CD4-positive, CD25-positive, alpha-beta regulatory T cell (primary cell): ENCODE measurements around the gene OR51V1. TPM values are rescaled to one million over a fixed set of nuclear protein-coding genes. Genes with fewer than 3 reads are reported as not detected.

ENCODE experiments used
- ATAC-seq, 2 donors: fragments of 150-1000 bp; cut with Tn5 transposase; one replicate each; pipeline ENCODE4 v1.10.0; 2021; ENCODE audit warnings: low read depth in 2 of 2, moderate number of reproducible peaks in 2 of 2, moderate library complexity in 1 of 2
- DNase-seq, 3 donors: peaks; one replicate each; pipeline versions ENCODE4 v3.0.0 to v3.0.0-alpha.2; 2012 to 2022; ENCODE audit warnings: mixed read lengths in 1 of 3
- H3K27ac ChIP-seq: one replicate; pipeline ENCODE4 v1.7.0; 2013; ENCODE audit warnings: mild to moderate bottlenecking, low read length; ENCODE audit not compliant: insufficient read depth, poor library complexity, severe bottlenecking
- H3K27me3 ChIP-seq: one replicate; pipeline ENCODE4 v1.7.0; 2013; ENCODE audit warnings: low read length; ENCODE audit not compliant: control insufficient read depth, insufficient read depth
- H3K36me3 ChIP-seq: one replicate; pipeline ENCODE4 v1.7.0; 2013; ENCODE audit warnings: mild to moderate bottlenecking, low read length, moderate library complexity; ENCODE audit not compliant: control insufficient read depth, insufficient read depth
- H3K4me1 ChIP-seq: 2 replicates; pipeline ENCODE4 v1.7.0; 2013; ENCODE audit warnings: mild to moderate bottlenecking, low read length; ENCODE audit not compliant: insufficient read depth, control insufficient read depth, poor library complexity, severe bottlenecking
- H3K4me3 ChIP-seq: one replicate; pipeline ENCODE4 v1.7.0; 2013; ENCODE audit warnings: low read depth, mild to moderate bottlenecking, low read length, moderate library complexity
- H3K9me3 ChIP-seq, 2 experiments: 1 replicate in 1 of 2; 2 replicates in 1 of 2; pipeline ENCODE4 v1.7.0; 2013; ENCODE audit warnings: low read length in 2 of 2, mild to moderate bottlenecking in 1 of 2, moderate library complexity in 1 of 2; ENCODE audit not compliant: control insufficient read depth in 2 of 2
- H3K27ac Mint-ChIP-seq, 3 donors: one replicate each; pipeline ENCODE4 v1.8.0; 2020 to 2022; ENCODE audit warnings: mild to moderate bottlenecking in 3 of 3, mixed read lengths in 3 of 3, moderate library complexity in 2 of 3
- H3K27me3 Mint-ChIP-seq: one replicate; pipeline ENCODE4 v1.8.0; 2022; ENCODE audit warnings: mild to moderate bottlenecking, mixed read lengths
- H3K36me3 Mint-ChIP-seq: one replicate; pipeline ENCODE4 v1.8.0; 2020; ENCODE audit warnings: mixed read lengths
- H3K4me1 Mint-ChIP-seq, 4 donors: one replicate each; pipeline ENCODE4 v1.8.0; 2020 to 2022; ENCODE audit warnings: mixed read lengths in 4 of 4, mild to moderate bottlenecking in 1 of 4
- H3K4me3 Mint-ChIP-seq, 4 donors: one replicate each; pipeline ENCODE4 v1.8.0; 2020 to 2022; ENCODE audit warnings: mild to moderate bottlenecking in 4 of 4, mixed read lengths in 4 of 4, moderate library complexity in 3 of 4
- H3K9me3 Mint-ChIP-seq, 7 donors: one replicate each; pipeline ENCODE4 v1.8.0; 2020 to 2022; ENCODE audit warnings: mixed read lengths in 7 of 7, mild to moderate bottlenecking in 3 of 7, moderate library complexity in 2 of 7
- polyA plus RNA-seq, 4 donors: library from polyadenylated mRNA; unstranded; fragments of 300-500 nt; fragmentation: Illumina TruSeq; gene quantifications; one replicate each; pipeline ENCODE4 v1.2.3, GENCODE V29; 2021
- total RNA-seq: library from RNA; stranded (reverse); gene quantifications from one replicate; pipeline ENCODE4 v1.2.3, GENCODE V29; 2022

Gene OR51V1
- total and polyA plus RNA-seq, 5 donors from 2014 or later = not detected

- H3K9me3 Mint-ChIP-seq = peaks cover 0 to 3% (median 0%) of the 10 kb centered on the region in 7 donors
- no peak for ATAC-seq
These were observed 29.3 kb upstream of the OR51V1 start for GRCh38 chr11:5229796-5230195.

GRCh38 chr11:5229356-5229755, 28.9 kb upstream of the OR51V1 start:
- Mint-ChIP-seq H3K27ac (no peak overlapping the region), H3K9me3 (peaks cover 0 to 3% (median 0%) of the 10 kb centered on the region in 7 donors), H3K4me1 (peaks cover 0 to under 1% (median 0%) of the 10 kb centered on the region in 4 donors), H3K27me3 (peaks cover 5% of the 10 kb centered on the region), H3K4me3 (no peak overlapping the region), H3K36me3 (no peaks in the 10 kb centered on the region)
- Histone ChIP-seq H3K27me3 (peaks cover 5% of the 10 kb centered on the region), H3K36me3 (peaks cover 14% of the 10 kb centered on the region), H3K4me1 (peaks cover 17% of the 10 kb centered on the region), H3K27ac (no peak overlapping the region), H3K4me3 (no peak overlapping the region), H3K9me3 (peaks cover 8 to 14% of the 10 kb centered on the region in 2 experiments)
- DNase-seq (no peak), ATAC-seq (no peak)

More at GRCh38 chr11:5229796-5230195, 29.3 kb upstream of the OR51V1 start:
- peaks cover 15% of the 10 kb centered on the region for H3K4me1 ChIP-seq
- peaks cover 13% of the 10 kb centered on the region for H3K36me3 ChIP-seq
- Mint-ChIP-seq H3K27ac (no peak overlapping the region), H3K4me3 (no peak overlapping the region), H3K36me3 (no peaks in the 10 kb centered on the region), H3K4me1 (peaks cover 0 to 3% (median 0%) of the 10 kb centered on the region in 4 donors), H3K27me3 (peaks cover 5% of the 10 kb centered on the region)
- H3K27me3 ChIP-seq = peaks cover 5% of the 10 kb centered on the region
- peaks cover 7 to 11% of the 10 kb centered on the region in 2 experiments for H3K9me3 ChIP-seq
- H3K4me3 ChIP-seq = no peak overlapping the region
- no peak overlapping the region for H3K27ac ChIP-seq
- DNase-seq = no peak

- H3K4me1 Mint-ChIP-seq = no peaks in the 10 kb centered on the region
- Histone ChIP-seq H3K4me3 (no peak overlapping the region), H3K27ac (no peak overlapping the region), H3K4me1 (peaks cover 17% of the 10 kb centered on the region), H3K9me3 (peaks cover 8 to 14% of the 10 kb centered on the region in 2 experiments), H3K36me3 (peaks cover 14% of the 10 kb centered on the region), H3K27me3 (peaks cover 5% of the 10 kb centered on the region)
- no peak for DNase-seq
- H3K27me3 Mint-ChIP-seq = peaks cover 5% of the 10 kb centered on the region
- H3K4me3 Mint-ChIP-seq = no peak overlapping the region
- H3K27ac Mint-ChIP-seq = no peak overlapping the region
- no peaks in the 10 kb centered on the region for H3K36me3 Mint-ChIP-seq
- ATAC-seq = no peak
- H3K9me3 Mint-ChIP-seq = peaks cover 0 to 3% (median 0%) of the 10 kb centered on the region in 7 donors
These were observed 27.6 kb upstream of the OR51V1 start for GRCh38 chr11:5228124-5228523.

GRCh38 chr11:5227681-5228080, 27.2 kb upstream of the OR51V1 start:
- Mint-ChIP-seq H3K9me3 (peaks cover 0 to 3% (median 0%) of the 10 kb centered on the region in 7 donors), H3K4me1 (no peaks in the 10 kb centered on the region), H3K4me3 (no peak overlapping the region), H3K27ac (no peak overlapping the region), H3K36me3 (no peaks in the 10 kb centered on the region), H3K27me3 (peaks cover 5% of the 10 kb centered on the region)
- no peak overlapping the region for H3K4me3 ChIP-seq
- no peak for DNase-seq
- H3K27me3 ChIP-seq = peaks cover 5% of the 10 kb centered on the region
- peaks cover 17% of the 10 kb centered on the region for H3K4me1 ChIP-seq
- peaks cover 14% of the 10 kb centered on the region for H3K36me3 ChIP-seq
- no peak for ATAC-seq
- H3K27ac ChIP-seq = no peak overlapping the region
- peaks cover 8 to 14% of the 10 kb centered on the region in 2 experiments for H3K9me3 ChIP-seq

GRCh38 chr11:5226732-5227310, 26.3 kb upstream of the OR51V1 start, which contains the start of gene HBB:
HBB (minus strand) TSS chr11:5227071; CDS start chr11:5227021, 50 bp downstream.
- peaks cover 8 to 14% of the 10 kb centered on the region in 2 experiments for H3K9me3 ChIP-seq
- peaks cover 5% of the 10 kb centered on the region for H3K27me3 Mint-ChIP-seq
- no peak within 1 kb of the TSS for H3K4me3 Mint-ChIP-seq
- ATAC-seq (no peak), DNase-seq (no peak)
- no peak within 1 kb of the TSS for H3K27ac ChIP-seq
- H3K27ac Mint-ChIP-seq = no peak within 1 kb of the TSS
- H3K4me1 ChIP-seq = peaks cover 17% of the 10 kb centered on the region
- no peaks in the 10 kb centered on the region for H3K36me3 Mint-ChIP-seq
- peaks cover 0 to 4% (median 0%) of the 10 kb centered on the region in 7 donors for H3K9me3 Mint-ChIP-seq
- peaks cover 5% of the 10 kb centered on the region for H3K27me3 ChIP-seq
- no peaks in the 10 kb centered on the region for H3K4me1 Mint-ChIP-seq
- peak within 1 kb of the TSS; percentile 0 for H3K4me3 ChIP-seq
- H3K36me3 ChIP-seq = peaks cover 14% of the 10 kb centered on the region

GRCh38 chr11:5225480-5225871, 25.0 kb upstream of the OR51V1 start:
- peaks cover 17% of the 10 kb centered on the region for H3K4me1 ChIP-seq
- Mint-ChIP-seq H3K27me3 (peaks cover under 1% of the 10 kb centered on the region), H3K27ac (no peak overlapping the region), H3K9me3 (peaks cover 0 to 4% (median 0%) of the 10 kb centered on the region in 7 donors), H3K36me3 (no peaks in the 10 kb centered on the region), H3K4me3 (no peak overlapping the region), H3K4me1 (no peaks in the 10 kb centered on the region)
- H3K27me3 ChIP-seq = peaks cover 5% of the 10 kb centered on the region
- no peak overlapping the region for H3K27ac ChIP-seq
- ATAC-seq (no peak), DNase-seq (no peak)
- H3K36me3 ChIP-seq = peaks cover 14% of the 10 kb centered on the region
- H3K9me3 ChIP-seq = peaks cover 8 to 14% of the 10 kb centered on the region in 2 experiments
- peak overlapping the region; percentile 0 for H3K4me3 ChIP-seq

DNA sequence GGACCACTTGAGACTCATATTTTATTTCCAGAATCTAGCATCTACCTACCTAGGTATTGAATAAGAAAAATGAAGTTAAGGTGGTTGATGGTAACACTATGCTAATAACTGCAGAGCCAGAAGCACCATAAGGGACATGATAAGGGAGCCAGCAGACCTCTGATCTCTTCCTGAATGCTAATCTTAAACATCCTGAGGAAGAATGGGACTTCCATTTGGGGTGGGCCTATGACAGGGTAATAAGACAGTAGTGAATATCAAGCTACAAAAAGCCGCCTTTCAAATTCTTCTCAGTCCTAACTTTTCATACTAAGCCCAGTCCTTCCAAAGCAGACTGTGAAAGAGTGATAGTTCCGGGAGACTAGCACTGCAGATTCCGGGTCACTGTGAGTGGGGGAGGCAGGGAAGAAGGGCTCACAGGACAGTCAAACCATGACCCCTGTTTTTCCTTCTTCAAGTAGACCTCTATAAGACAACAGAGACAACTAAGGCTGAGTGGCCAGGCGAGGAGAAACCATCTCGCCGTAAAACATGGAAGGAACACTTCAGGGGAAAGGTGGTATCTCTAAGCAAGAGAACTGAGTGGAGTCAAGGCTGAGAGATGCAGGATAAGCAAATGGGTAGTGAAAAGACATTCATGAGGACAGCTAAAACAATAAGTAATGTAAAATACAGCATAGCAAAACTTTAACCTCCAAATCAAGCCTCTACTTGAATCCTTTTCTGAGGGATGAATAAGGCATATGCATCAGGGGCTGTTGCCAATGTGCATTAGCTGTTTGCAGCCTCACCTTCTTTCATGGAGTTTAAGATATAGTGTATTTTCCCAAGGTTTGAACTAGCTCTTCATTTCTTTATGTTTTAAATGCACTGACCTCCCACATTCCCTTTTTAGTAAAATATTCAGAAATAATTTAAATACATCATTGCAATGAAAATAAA, 24.3 kb upstream of the OR51V1 start:
- H3K27me3 Mint-ChIP-seq = no peaks in the 10 kb centered on the region
- no peaks in the 10 kb centered on the region for H3K36me3 Mint-ChIP-seq
- H3K4me3 Mint-ChIP-seq = no peak overlapping the region
- Histone ChIP-seq H3K36me3 (peaks cover 14% of the 10 kb centered on the region), H3K27ac (no peak overlapping the region), H3K27me3 (peaks cover 5% of the 10 kb centered on the region), H3K4me3 (peak overlapping the region; percentile 49), H3K4me1 (peaks cover 17% of the 10 kb centered on the region), H3K9me3 (peaks cover 8 to 14% of the 10 kb centered on the region in 2 experiments)
- DNase-seq = no peak
- H3K9me3 Mint-ChIP-seq = peaks cover 0 to 4% (median 0%) of the 10 kb centered on the region in 7 donors
- no peaks in the 10 kb centered on the region for H3K4me1 Mint-ChIP-seq
- no peak overlapping the region for H3K27ac Mint-ChIP-seq
- no peak for ATAC-seq
